Mesodermal cell (in vitro differentiated cells): ENCODE measurements around the gene IL4R.

Experiments
- H3K27ac ChIP-seq: 2 replicates; pipeline ENCODE4 v1.7.0; 2013; ENCODE audit warnings: mild to moderate bottlenecking, low read depth, low read length, moderate library complexity; ENCODE audit not compliant: severe bottlenecking
- H3K36me3 ChIP-seq: 2 replicates; pipeline ENCODE4 v1.7.1; 2013; ENCODE audit warnings: mild to moderate bottlenecking, low read length, moderate library complexity; ENCODE audit not compliant: control insufficient read depth, insufficient read depth
- H3K4me1 ChIP-seq: one replicate; pipeline ENCODE4 v1.7.1; 2013; ENCODE audit warnings: mild to moderate bottlenecking, low read length; ENCODE audit not compliant: insufficient read depth, control insufficient read depth, poor library complexity, severe bottlenecking
- H3K4me3 ChIP-seq: 2 replicates; pipeline ENCODE4 v1.7.0; 2013; ENCODE audit warnings: low read length, control low read depth, mild to moderate bottlenecking; ENCODE audit not compliant: insufficient read depth, poor library complexity, severe bottlenecking; ENCODE audit errors: extremely low read depth
- H3K9me3 ChIP-seq: 2 replicates; pipeline ENCODE4 v1.7.1; 2013; ENCODE audit warnings: mild to moderate bottlenecking, low read length, moderate library complexity; ENCODE audit not compliant: control insufficient read depth
- WGBS, 2 experiments: methylation state at CpG; one replicate each; pipeline ENCODE4 v1.1.5; 2013; ENCODE audit warnings: missing lambda C conversion rate in 2 of 2; ENCODE audit not compliant: insufficient coverage in 2 of 2; 5-methylcytosine and 5-hydroxymethylcytosine counted together

The IL4R gene

DNA sequence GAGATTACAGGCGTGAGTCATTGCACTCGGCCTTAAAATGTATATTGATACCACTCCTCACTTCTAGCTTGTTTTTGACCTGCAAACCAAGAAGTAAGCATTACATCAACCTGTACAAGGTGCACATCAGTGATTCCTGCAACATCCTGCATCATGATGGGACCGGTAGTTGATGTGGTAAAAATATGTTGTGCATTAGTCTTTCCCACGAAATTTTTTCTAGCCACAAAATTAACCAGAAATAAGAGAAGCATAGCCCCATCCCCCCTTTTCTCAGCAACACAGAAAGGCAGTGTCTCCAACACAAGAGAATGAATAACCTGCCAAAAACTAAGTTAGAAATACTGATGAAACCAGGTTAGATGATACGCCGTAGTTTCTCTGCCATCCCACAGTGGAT lies 24.1 kb upstream of the IL4R start:
- H3K4me1 ChIP-seq = peaks cover 5% of the 10 kb centered on the region
- H3K27ac ChIP-seq = no peak overlapping the region
- H3K36me3 ChIP-seq = no peaks in the 10 kb centered on the region
- peaks cover 6% of the 10 kb centered on the region for H3K9me3 ChIP-seq
- 87 to 91% methylated on average over 4 of the region's 6 CpGs for WGBS, 2 experiments
- no peak overlapping the region for H3K4me3 ChIP-seq

DNA sequence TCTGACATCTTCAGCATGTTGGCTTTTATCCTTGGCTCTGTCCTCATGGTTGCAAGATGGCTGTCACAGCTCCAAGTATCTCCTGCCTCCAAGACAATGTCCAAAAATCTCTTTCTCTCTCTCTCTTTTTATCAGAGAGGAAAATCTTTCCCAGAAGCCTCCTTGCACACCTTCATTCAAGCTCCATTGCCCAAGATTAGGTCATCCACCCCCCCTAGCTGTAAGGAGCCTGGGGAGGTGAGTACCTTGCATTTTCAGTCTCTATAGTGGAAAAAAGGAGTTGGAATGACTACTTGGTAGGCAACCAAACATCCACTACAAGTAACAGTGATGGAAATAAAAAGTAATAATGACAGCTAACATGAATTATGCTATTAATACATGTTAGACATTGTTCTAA lies 23.2 kb upstream of the IL4R start:
- Histone ChIP-seq H3K4me3 (no peak overlapping the region), H3K9me3 (peaks cover 6% of the 10 kb centered on the region), H3K4me1 (peaks cover 5% of the 10 kb centered on the region)

DNA sequence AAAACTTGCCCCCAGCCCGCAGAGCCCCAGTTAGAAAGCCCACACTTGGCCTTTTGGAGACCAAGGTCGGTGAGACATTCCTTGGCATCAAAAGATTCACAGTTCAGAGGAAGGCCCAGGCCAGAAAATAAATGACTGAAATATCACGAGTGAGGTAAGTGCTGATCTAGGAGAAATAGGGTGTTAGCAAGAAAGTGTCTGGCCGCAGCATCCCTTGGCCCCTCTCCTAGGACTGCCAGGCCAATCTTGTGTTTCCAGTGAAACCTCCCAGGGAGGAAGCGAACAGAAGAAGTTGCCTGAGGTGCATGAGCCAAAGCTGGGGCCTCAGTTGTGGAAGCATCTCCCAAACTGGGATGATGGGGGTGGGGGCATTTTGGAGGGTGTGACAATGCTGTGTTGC lies 22.7 kb upstream of the IL4R start:
- H3K4me3 ChIP-seq = no peak overlapping the region
- H3K27ac ChIP-seq = no peak overlapping the region
- H3K9me3 ChIP-seq = peaks cover 4% of the 10 kb centered on the region
- 84 to 85% methylated on average over 5 of the region's 5 CpGs for WGBS, 2 experiments
- H3K36me3 ChIP-seq = no peaks in the 10 kb centered on the region
- peaks cover 2% of the 10 kb centered on the region for H3K4me1 ChIP-seq

More for the DNA sequence above, 23.2 kb upstream of the IL4R start:
- H3K36me3 ChIP-seq = no peaks in the 10 kb centered on the region
- H3K27ac ChIP-seq = no peak overlapping the region

GRCh38 chr16:27291722-27292240 lies 22.0 kb upstream of the IL4R start:
- 83 to 90% methylated on average over 4 of the region's 4 CpGs for WGBS, 2 experiments
- H3K4me1 ChIP-seq = no peaks in the 10 kb centered on the region
- no peak overlapping the region for H3K4me3 ChIP-seq
- H3K9me3 ChIP-seq = peaks cover 4% of the 10 kb centered on the region
- H3K27ac ChIP-seq = no peak overlapping the region
- H3K36me3 ChIP-seq = no peaks in the 10 kb centered on the region

- no peak overlapping the region for H3K27ac ChIP-seq
- 52 to 80% methylated on average over 1 to 3 of the region's 5 CpGs for WGBS, 2 experiments
- no peaks in the 10 kb centered on the region for H3K9me3 ChIP-seq
- H3K36me3 ChIP-seq = no peaks in the 10 kb centered on the region
- no peaks in the 10 kb centered on the region for H3K4me1 ChIP-seq
- H3K4me3 ChIP-seq = no peak overlapping the region
These were observed 20.4 kb upstream of the IL4R start for GRCh38 chr16:27293343-27293742.

- Histone ChIP-seq H3K9me3 (no peaks in the 10 kb centered on the region), H3K4me1 (no peaks in the 10 kb centered on the region), H3K4me3 (no peak overlapping the region), H3K27ac (no peak overlapping the region), H3K36me3 (no peaks in the 10 kb centered on the region)
- WGBS, 2 experiments = no CpG with 5 or more reads among the region's 5 CpGs
These were observed 15.6 kb upstream of the IL4R start for GRCh38 chr16:27298132-27298531.

GRCh38 chr16:27301236-27301861 lies 12.4 kb upstream of the IL4R start:
- whole genome bisulfite sequencing, 2 experiments = 100% methylated on average over 1 of the region's 3 CpGs; no CpG with 5 or more reads in 1 of the 2 experiments
- no peaks in the 10 kb centered on the region for H3K9me3 ChIP-seq
- H3K36me3 ChIP-seq = no peaks in the 10 kb centered on the region
- H3K27ac ChIP-seq = no peak overlapping the region
- H3K4me3 ChIP-seq = no peak overlapping the region
- H3K4me1 ChIP-seq = no peaks in the 10 kb centered on the region

DNA sequence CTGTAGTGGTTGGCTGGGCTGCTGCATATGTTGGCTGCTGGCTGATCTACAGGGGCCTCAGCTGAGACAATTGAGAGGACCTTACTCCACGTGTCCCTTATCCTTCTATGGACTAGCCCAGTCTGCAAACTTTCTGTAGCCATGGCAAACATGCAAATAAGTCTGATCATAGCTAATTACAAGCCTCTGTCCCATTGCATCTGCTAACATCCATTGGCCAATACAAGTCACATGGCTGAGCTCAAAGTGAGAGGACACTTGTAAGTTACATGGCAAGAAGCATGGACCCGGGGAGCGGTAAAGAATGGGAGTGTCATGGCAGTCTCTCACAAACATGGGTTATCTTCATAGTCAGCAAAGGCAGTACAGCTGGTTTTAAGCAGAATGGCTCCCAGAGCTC lies 11.6 kb upstream of the IL4R start:
- 86 to 88% methylated on average over 3 of the region's 3 CpGs for WGBS, 2 experiments
- Histone ChIP-seq H3K4me3 (no peak overlapping the region), H3K27ac (no peak overlapping the region), H3K36me3 (no peaks in the 10 kb centered on the region), H3K4me1 (no peaks in the 10 kb centered on the region), H3K9me3 (no peaks in the 10 kb centered on the region)

DNA sequence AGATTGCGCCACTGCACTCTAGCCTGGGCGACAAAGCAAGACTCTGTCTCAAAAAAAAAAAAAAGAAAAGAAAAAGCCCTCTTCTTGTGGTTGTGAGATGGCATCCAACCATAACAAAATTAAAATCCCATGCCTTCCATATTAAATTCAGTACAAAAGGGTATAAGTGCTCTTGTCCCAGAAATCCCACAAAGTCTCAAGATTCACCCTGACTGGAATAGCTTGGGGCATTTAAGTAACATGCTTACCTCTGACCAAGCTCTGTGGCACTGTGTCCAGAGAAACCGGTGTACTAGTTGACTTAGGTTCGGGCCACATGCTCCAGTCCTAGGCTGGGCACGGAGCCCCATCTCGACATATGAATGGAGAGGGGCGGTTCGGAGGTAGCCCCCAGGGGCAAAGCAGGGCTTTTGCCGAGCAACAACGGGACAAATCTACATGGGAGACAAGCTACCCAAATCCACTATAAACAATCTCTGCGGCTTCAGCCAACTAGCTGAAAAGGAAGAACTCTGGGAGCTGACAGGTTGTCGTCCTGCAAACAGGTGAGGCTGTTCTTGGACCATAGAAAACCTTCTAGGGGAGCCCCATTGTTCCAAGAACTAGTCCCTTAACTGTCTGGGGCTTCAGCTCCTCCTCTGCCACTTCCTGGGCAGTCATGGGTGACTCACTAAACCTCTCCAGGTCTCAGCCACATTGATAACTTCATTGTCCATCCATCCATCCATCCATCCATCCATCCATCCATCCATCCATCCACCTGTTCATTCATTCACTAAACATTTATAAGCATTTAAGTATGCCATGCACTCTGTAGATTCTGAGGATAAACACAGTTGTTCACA lies 10.3 kb upstream of the IL4R start:
- H3K36me3 ChIP-seq = no peaks in the 10 kb centered on the region
- H3K4me3 ChIP-seq = no peak overlapping the region
- H3K9me3 ChIP-seq = no peaks in the 10 kb centered on the region
- no peak overlapping the region for H3K27ac ChIP-seq
- no peaks in the 10 kb centered on the region for H3K4me1 ChIP-seq
- 67 to 86% methylated on average over 2 to 9 of the region's 12 CpGs for whole genome bisulfite sequencing, 2 experiments

- WGBS, 2 experiments = 67 to 100% methylated on average over 1 of the region's 2 CpGs
- Histone ChIP-seq H3K27ac (no peak overlapping the region), H3K9me3 (peaks cover 5% of the 10 kb centered on the region)
These were observed 9.7 kb upstream of the IL4R start for GRCh38 chr16:27304102-27304501.

More at GRCh38 chr16:27304102-27304501, 9.7 kb upstream of the IL4R start:
- Histone ChIP-seq H3K4me3 (no peak overlapping the region), H3K36me3 (no peaks in the 10 kb centered on the region), H3K4me1 (no peaks in the 10 kb centered on the region)
